Psoas muscle (tissue), 8 donors: ENCODE measurements around the gene FBXO31. TPM values are rescaled to one million over a fixed set of nuclear protein-coding genes. Genes with fewer than 3 reads are reported as not detected.

Experiments
- ATAC-seq, 4 donors: fragments of 200-7000 bp; cut with Tn5 transposase; one replicate each; pipeline ENCODE4 v1.9.1; 2020; ENCODE audit warnings: moderate library complexity in 3 of 4, mild to moderate bottlenecking in 2 of 4
- DNase-seq, 2 donors: peaks; one replicate each; pipeline ENCODE4 v3.0.0-alpha.2; 2020
- H3K27ac ChIP-seq: fragments of 200-600 bp; one replicate; pipeline ENCODE4 v1.8.0; 2022
- H3K27me3 ChIP-seq, 3 donors: fragments of 200-600 bp in 1 of 3; one replicate each; pipeline versions ENCODE4 v1.6.1 to v1.8.0; 2013 to 2022; ENCODE audit warnings: low read length in 2 of 3, mild to moderate bottlenecking in 2 of 3, moderate library complexity in 1 of 3; ENCODE audit not compliant: insufficient read depth in 3 of 3
- H3K36me3 ChIP-seq, 2 donors: fragments of 200-600 bp in 1 of 2; one replicate each; pipeline versions ENCODE4 v1.6.1 to v1.8.0; 2013 to 2022; ENCODE audit warnings: low read depth in 1 of 2, mild to moderate bottlenecking in 1 of 2, moderate library complexity in 1 of 2; ENCODE audit not compliant: insufficient read depth in 1 of 2
- H3K4me1 ChIP-seq: fragments of 200-600 bp; one replicate; pipeline ENCODE4 v1.8.0; 2022
- H3K4me3 ChIP-seq: fragments of 200-600 bp; one replicate; pipeline ENCODE4 v1.8.0; 2022; ENCODE audit warnings: mild to moderate bottlenecking
- H3K9me3 ChIP-seq: fragments of 200-600 bp; one replicate; pipeline ENCODE4 v1.8.0; 2022
- WGBS, 3 donors: extraction: QIAGEN DNeasy Blood & Tissue Kit; methylation state at CpG; one replicate each; pipeline versions ENCODE4 v1.1.6 to v1.1.7; 2013; 5-methylcytosine and 5-hydroxymethylcytosine counted together
- intact Hi-C, 2 donors: fragments of 100-400 bp; cut with DNase I; formaldehyde crosslinking; loops; one replicate each; pipeline versions ENCODE4 v1.11.0 to v1.14.2; 2022
- polyA plus RNA-seq, 3 donors: library from polyadenylated mRNA; stranded (reverse); fragments of 200-250 nt; gene quantifications; one replicate each; pipeline ENCODE4 v1.2.3, GENCODE V29; 2013
- total RNA-seq, 4 donors: library from RNA; stranded (reverse); fragmentation: NEBNext Ultra II Directional in 2 of 4; extraction: Animal tissue kit (Norgen Biotek cat#: 25700) in 2 of 4; gene quantifications; one replicate each; pipeline versions ENCODE4 v1.2.1 to v1.2.4, GENCODE V29; 2021 to 2023
- TF ChIP-seq, protein P1 (sequence below): fragments of 200-600 bp; IDR thresholded peaks from one replicate; pipeline ENCODE4 v1.8.0; 2022; ENCODE audit warnings: antibody characterized with exemption
- donor health status: healthy with polysubstance abuse.
- donor health status: DM: no; HTN: no; CAD: no; lungs with moderate emphysema.
- donor health status: Bipolar disorder and iron deficiency.
- donor health status: healthy.
- donor health status: DM: yes; HTN: yes; CAD: no.
- donor health status: DM: no; HTN: no; CAD: no.
- donor health status: DM: no; HTN: no; CAD: no.
- donor health status: DM: yes; HTN: yes; CAD: no.

Gene FBXO31
- total and polyA plus RNA-seq, 7 donors: 26.3 to 103 (median 95.3) TPM

DNA sequence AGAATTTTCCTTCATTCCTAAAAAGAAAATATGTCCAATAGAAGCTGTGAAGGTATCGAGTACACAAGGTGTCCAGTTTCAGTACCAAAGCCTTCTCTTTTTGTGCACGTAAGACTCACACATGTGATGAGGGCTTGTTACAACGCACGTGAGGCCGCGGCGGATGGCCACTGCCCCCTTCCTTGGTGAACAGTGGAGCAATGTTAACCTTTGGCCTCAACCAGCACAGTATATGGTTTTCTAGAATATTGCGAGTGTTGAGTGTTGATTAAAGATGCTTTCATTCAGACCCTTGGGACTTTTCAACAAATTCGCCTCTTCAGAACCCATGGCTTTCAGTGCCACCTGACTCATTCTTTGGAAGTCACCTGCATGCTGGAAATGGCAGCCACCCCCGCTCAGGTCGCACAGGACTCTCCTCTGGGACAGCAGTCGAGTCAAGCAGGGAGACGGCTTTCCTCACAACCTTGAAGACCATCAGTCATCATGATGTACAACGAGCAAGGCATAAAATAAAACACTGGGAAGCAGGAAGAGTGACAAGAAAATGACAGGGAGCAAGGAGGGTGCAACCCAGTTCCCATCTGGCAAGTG is 23.0 kb upstream of the FBXO31 start:
- H3K4me1 ChIP-seq: no peaks in the 10 kb centered on the region
- DNase-seq (no peak), ATAC-seq (peak in 2 of 4 donors; percentile 18 to 39)
- no peaks in the 10 kb centered on the region for H3K27me3 ChIP-seq
- no peaks in the 10 kb centered on the region for H3K9me3 ChIP-seq
- H3K36me3 ChIP-seq: peaks cover 5 to 97% of the 10 kb centered on the region in 2 donors
- no peak overlapping the region for H3K27ac ChIP-seq
- TF ChIP-seq, protein P1, sequence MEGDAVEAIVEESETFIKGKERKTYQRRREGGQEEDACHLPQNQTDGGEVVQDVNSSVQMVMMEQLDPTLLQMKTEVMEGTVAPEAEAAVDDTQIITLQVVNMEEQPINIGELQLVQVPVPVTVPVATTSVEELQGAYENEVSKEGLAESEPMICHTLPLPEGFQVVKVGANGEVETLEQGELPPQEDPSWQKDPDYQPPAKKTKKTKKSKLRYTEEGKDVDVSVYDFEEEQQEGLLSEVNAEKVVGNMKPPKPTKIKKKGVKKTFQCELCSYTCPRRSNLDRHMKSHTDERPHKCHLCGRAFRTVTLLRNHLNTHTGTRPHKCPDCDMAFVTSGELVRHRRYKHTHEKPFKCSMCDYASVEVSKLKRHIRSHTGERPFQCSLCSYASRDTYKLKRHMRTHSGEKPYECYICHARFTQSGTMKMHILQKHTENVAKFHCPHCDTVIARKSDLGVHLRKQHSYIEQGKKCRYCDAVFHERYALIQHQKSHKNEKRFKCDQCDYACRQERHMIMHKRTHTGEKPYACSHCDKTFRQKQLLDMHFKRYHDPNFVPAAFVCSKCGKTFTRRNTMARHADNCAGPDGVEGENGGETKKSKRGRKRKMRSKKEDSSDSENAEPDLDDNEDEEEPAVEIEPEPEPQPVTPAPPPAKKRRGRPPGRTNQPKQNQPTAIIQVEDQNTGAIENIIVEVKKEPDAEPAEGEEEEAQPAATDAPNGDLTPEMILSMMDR: no peak
- no peak overlapping the region for H3K4me3 ChIP-seq
- intact Hi-C loops: no loop called here
- WGBS, 3 donors: 81 to 86% (median 83%) methylated on average over 14 of the region's 14 CpGs

DNA sequence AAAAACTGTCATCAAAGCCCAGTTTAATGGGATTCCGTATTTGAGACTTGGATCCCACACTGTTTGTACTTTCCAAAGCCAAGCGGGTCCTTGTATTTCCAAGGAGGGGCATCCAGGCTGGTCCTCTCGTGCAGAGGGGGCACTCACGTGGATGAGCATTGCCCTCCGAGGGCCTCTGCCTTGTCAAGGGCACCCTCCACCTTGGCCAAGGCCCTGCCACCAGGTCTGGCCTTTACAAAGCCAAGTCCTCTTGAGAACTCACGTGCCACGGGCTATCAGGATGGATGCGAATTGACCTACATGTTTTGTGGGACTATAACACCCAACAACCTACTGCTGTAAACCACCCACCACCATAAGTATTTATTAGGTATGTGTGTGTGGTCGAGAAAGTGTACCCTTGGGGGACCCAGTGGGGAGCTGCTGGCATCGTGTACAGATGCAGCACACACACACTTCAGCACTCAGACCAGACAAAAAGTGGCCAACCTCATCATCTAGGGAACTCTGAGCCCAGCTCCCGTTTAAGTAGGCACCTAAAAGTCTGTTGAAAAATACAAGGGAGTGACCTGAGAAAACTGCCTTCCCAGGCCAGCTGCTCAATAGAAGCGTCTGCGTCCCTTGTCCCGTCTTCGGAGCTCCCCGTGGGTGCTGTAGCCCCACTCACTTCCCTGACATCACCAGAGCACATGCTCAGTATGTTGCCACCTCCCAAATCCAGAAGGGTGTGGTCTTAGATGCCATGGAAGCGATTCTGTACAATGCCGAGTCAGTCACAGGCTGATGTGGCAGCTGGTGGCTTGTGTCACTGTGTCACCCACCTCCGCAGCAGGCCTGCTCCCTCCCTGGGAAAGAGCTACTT is 21.4 kb upstream of the FBXO31 start:
- Histone ChIP-seq H3K4me1 (no peaks in the 10 kb centered on the region), H3K36me3 (peaks cover 5 to 97% of the 10 kb centered on the region in 2 donors), H3K27ac (peak overlapping the region; percentile 32), H3K4me3 (no peak overlapping the region), H3K27me3 (no peaks in the 10 kb centered on the region), H3K9me3 (no peaks in the 10 kb centered on the region)
- DNase-seq (no peak), ATAC-seq (peak; percentile 24 to 45 (median 36))
- TF ChIP-seq, protein P1: no peak
- intact Hi-C loops: no loop called here
- WGBS, 3 donors: 86 to 88% (median 88%) methylated on average over 19 of the region's 19 CpGs

- Histone ChIP-seq H3K9me3 (no peaks in the 10 kb centered on the region), H3K27me3 (no peaks in the 10 kb centered on the region), H3K4me3 (no peak overlapping the region), H3K4me1 (peaks cover 40% of the 10 kb centered on the region), H3K36me3 (peaks cover 6 to 29% of the 10 kb centered on the region in 2 donors), H3K27ac (peak overlapping the region; percentile 37)
- ATAC-seq (no peak), DNase-seq (no peak)
- WGBS, 3 donors: 54 to 64% (median 56%) methylated on average over 7 of the region's 7 CpGs
- intact Hi-C loops: no loop called here
- TF ChIP-seq, protein P1: no peak
These were observed 11.7 kb upstream of the FBXO31 start for GRCh38 chr16:87395181-87395842.

DNA sequence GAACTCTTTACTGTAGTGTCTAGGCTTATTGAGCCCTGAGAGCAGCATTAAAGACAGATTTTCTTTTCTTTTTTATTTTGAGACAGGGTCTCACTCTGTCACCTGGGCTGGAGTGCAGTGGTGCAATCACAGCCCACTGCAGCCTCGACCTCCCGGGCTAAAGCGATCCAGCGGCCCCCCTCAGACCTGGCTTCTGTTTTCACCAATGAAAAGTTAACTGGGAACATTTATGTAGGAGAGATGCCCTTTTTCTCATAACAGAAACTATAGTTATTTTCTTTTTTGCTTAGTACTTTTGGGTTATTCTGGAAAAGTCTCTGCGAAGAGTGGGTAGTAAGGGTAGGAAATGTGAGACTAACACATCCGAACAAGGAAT is 10.1 kb upstream of the FBXO31 start:
- DNase-seq (no peak), ATAC-seq (no peak)
- intact Hi-C loops: loop anchor here (1.0 to 5.0 kb wide), 3 partner anchors 69 to 76 kb away; partner anchors contain the start of gene C16orf95 (in 2 of the 2)
- peak overlapping the region; percentile 99 for H3K27ac ChIP-seq
- no peaks in the 10 kb centered on the region for H3K9me3 ChIP-seq
- peak overlapping the region; percentile 79 for H3K4me3 ChIP-seq
- peaks cover 0 to 14% of the 10 kb centered on the region in 2 donors for H3K36me3 ChIP-seq
- 65 to 81% (median 68%) methylated on average over 6 of the region's 6 CpGs for WGBS, 3 donors
- TF ChIP-seq, protein P1: no peak
- H3K4me1 ChIP-seq: peaks cover 49% of the 10 kb centered on the region
- H3K27me3 ChIP-seq: no peaks in the 10 kb centered on the region
